ENCODE measurements around the gene TMEM63B.
A peak's percentile ranks its signal among the peaks of the same experiment; 100 is the strongest.
"Not testable (repeated sequence)": the region's sequence is repeated elsewhere in the genome, so short reads cannot be mapped to it uniquely, and the experiment has no call there.

TMEM63B gene

DNA sequence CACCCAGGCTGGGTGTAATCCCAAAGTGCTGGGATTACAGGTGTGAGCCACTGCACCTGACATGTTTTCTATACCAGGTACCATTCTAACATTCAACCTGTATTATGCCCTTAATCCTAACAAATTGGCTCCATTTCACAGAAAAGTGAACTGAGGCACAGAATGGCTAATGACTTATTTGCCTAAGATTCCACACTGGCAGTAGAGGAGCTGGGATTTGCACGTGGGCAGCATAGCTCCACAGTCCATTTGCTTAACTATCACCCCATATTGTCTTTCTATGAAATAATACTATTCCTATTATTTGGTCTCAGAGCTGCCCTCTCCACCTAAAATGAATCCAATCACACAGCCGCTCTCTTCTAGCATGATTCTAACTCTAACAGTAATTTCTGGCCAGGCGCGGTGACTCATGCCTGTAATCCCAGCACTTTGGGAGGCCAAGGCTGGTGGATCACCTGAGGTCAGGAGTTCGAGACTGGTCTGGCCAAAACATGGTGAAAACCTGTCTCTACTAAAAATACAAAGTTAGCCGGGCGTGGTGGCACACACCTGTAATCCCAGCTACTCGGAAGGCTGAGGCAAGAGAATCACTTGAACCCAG lies 66.1 kb downstream of the TMEM63B start:
- DNase-seq (ENCODE audit: low spot score), result peak; percentile 0

DNA sequence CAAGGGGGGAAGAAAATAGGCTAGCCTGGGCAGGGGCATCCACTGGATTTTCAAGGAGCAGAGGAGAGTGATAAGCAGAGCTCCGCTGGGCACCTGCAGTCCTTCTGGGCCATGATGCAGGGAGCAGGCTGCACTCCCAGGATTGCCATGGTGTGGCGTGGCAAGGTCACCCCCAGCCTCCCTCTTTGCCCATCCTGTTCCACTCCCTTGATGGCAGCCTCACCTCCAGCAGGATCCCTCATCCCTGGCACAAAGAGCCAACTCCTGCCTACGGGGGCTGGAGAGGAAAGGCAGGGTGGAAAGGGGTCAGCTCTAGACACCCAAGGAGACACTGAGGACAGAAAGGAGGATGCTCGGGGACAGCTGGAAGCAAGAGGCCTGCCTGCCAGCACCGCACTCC lies 67.0 kb downstream of the TMEM63B start:
- peak; percentile 2 for DNase-seq (ENCODE audit: low spot score)

DNA sequence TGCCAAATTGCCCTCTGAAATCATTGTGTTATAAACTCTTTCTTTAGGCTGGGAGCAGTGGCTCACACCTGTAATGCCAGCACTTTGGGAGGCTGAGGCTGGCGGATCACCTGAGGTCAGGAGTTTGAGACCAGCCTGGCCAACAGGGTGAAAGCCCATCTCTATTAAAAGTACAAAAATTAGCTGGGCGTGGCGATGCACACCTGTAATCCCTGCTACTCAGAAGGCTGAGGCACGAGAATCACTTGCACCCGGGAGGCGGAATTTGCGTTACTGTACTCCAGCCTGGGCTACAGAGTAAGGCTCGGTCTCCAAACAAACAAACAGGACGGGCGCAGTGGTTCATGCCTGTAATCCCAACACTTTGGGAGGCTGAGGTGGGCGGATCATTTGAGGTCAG lies 69.0 kb downstream of the TMEM63B start:
- DNase-seq (ENCODE audit: low spot score), result not testable (repeated sequence)

DNA sequence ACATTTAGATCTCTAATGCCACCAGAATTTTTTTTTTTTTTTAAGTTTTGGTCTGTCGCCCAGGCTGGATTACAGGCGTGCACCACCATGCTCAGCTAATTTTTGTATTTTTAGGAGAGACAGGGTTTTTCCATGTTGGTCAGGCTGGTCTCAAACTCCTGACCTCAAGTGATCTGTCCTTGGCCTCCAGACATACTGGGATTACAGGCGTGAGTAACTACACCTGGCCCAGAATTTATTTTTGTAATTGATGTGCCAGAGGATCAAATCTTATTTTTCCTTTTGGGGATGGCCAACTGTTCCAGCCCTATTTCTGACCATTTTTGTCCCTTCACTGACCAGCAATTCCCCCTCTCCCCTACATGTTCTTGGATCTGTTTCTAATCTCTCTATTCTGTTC lies 71.3 kb downstream of the TMEM63B start:
- DNase-seq (ENCODE audit: low spot score), result no peak

DNA sequence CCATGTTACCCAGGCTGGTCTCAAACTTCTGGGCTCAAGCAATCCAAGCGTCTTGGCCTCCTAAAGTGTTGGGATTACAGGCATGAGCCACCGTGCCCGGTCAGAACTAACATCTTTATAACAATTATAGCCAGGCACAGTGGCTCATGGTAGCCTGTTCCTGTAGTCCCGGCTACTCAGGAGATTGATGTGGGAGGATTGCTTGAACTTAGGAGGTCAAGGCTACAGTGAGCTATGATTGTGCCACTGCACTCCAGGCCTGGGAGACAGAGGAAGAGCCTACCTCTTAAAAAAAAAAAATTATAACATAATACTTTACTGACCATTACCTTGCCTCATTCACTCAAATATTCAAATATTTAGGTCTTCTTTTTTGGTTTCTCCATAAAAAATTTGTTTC lies 72.5 kb downstream of the TMEM63B start:
- no peak for DNase-seq (ENCODE audit: low spot score)

DNA sequence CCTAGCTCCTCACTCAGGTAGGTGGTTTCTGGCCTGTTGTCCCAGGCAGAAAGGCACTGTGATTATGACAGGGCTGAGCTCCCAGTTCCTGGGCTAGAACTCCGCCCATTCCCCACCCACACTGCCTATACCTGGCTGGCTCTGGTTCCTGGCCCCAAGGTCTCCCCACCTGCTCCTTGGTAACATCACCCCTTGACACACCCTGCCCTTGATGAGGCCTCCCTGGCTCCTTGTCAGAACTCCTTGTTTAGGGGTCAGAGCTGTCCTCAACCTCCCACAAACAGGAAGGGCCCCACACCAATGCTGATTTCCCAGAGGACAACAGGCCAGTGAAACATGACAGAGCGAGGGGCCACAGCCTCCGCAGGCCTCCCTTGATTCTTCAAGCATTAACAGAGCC lies 73.8 kb downstream of the TMEM63B start:
- DNase-seq (ENCODE audit: low spot score), result no peak

DNA sequence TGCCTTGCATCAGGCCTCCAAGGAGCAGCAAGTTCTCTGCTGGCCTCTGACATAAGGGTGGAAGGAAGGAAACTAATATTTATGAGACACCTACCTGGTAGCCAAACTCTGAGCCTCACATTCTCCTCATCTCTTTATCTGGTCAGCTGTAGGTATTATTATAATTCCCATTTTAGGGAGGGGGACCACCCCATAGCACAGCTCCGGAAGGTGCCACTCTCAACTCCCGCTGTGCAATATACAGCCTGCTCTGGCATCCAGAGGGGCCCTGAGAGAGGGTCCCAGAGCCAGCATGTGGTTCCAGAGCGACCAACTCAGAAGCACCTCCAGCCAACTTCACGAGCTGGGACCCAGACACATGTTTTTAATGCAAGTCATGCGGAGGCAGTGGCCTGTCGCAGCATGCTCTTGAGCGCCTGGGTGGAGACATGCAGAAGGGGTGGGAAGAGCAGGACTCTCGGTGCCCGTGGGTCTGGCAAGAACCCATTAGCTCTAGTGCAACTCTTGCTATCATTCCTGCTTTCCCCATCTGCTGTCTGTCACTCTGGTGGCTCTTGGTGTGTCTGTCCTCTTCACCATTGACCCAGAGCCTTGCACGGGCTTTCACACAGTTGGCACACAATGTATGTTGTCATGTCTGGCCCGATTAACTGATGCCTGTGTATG lies 74.4 kb downstream of the TMEM63B start:
- no peak for DNase-seq (ENCODE audit: low spot score)

DNA sequence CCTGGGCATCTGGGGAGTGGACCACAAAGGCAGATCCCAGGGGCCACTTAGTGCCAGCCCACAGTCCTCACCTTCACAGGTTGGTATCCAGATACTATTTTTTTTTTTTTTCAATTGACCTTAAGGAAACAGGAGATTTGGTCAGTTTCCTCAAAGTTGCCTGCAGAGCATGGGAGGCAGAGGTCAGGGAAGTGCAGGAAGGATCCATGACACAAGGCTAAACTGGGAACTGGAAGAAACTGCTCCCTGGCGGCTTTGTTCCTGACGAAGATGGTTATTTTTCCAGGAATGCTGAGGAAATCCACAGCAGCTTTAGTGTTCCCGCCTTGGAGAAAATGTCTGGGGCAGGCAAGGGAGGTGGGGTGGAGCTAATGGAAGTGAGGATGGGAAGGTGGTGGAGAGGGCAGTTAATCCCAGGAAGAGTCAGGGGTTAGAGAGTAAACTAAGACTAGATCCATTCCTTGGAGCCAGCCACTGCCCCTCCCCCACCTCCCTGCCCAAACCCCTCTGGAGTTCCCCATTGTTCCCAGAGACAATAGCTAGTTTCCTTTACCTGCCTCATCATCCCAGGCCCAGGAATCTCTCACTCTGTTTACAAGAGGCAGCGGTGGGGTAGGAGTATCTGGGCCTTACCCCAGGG lies 75.1 kb downstream of the TMEM63B start:
- DNase-seq (ENCODE audit: low spot score), result no peak

DNA sequence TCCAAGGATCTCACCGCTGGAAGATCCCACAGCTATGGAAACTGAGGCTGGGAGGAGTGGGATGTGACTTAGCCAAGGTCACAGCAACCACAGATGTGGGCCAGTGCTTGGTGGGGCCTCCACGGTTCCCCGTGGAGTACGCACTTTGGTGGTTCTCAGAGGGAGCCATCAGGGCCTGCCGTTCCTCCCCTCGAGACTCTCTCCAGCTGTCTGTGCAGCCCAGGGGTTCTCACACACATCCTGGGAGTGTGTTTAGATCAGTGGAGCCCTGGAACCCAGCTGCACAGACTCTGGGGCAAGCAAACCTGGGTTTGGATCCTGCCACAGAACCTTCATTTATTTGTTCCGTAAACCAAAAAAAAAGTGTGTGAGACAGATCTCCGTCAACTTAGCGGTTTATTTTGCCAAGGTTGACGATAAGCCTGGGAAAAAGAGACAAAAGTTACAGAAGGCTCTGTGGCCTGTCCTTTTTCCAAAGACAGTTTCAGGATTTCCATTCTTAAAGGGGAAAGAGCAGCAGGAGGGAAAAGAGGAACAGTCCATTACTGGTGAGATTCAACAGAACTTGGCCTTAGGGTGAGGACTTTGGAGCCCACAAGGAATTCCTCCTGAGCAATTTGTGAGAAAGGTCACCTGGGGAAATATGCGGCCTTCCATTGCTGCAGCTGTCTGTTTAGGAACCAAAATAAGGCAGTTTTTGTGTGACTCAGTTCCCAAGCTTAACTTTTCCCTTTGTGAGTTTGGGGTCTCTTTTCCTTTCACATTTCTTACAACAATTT lies 75.8 kb downstream of the TMEM63B start:
- DNase-seq (ENCODE audit: low spot score), result no peak

DNA sequence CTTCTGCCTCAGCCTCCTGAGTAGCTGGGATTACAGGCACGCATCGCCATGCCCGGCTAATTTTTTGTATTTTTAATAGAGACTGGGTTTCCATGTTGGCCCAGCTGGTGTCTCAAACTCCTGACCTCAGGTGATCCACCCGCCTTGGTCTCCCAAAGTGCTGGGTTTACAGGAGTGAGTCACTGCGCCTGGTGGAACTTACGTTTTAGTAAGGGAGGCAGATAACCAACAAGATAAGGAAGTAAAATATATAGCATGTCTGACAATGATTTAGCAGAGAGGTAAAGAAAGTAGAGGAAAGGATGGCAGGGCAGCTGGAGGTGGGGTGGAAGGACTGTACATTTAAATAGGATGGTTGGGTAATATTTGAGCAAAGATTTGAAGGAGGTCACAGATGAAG lies 76.6 kb downstream of the TMEM63B start:
- no peak for DNase-seq (ENCODE audit: low spot score)

Data from AG08396 (cell line).